Neural cell (in vitro differentiated cells): ENCODE results near the gene STK38. TPM values are rescaled to one million over a fixed set of nuclear protein-coding genes. Genes with fewer than 3 reads are reported as not detected.

Source experiments
- H2AFZ ChIP-seq: fragments of 200-600, 300-800 bp; sonication (generic), shearing (Covaris generic); 2 replicates; pipeline ENCODE4 v1.6.0; 2014; ENCODE audit warnings: low read depth, mild to moderate bottlenecking, antibody characterized with exemption, low read length, moderate library complexity
- H3F3A ChIP-seq: fragments of 200-600 bp; shearing (Covaris generic); 2 replicates; pipeline ENCODE4 v1.6.1; 2016; ENCODE audit warnings: mild to moderate bottlenecking, moderate library complexity, mixed read lengths, antibody characterized with exemption, low read length; ENCODE audit not compliant: insufficient read depth, poor library complexity, severe bottlenecking
- H3K27ac ChIP-seq: fragments of 200-600, 300-800 bp; sonication (generic), shearing (Covaris generic); 2 replicates; pipeline ENCODE4 v1.5.1; 2014; ENCODE audit warnings: mild to moderate bottlenecking, low read length, moderate library complexity
- H3K27me3 ChIP-seq: fragments of 300-800, 200-600 bp; sonication (generic), shearing (Covaris generic); 2 replicates; pipeline ENCODE4 v1.6.0; 2014; ENCODE audit warnings: mild to moderate bottlenecking, low read depth, low read length, moderate library complexity; ENCODE audit not compliant: insufficient read depth
- H3K36me3 ChIP-seq: fragments of 300-800, 200-600 bp; sonication (generic), shearing (Covaris generic); 2 replicates; pipeline ENCODE4 v1.5.1; 2014; ENCODE audit warnings: mild to moderate bottlenecking, antibody characterized with exemption, low read length, moderate library complexity; ENCODE audit not compliant: insufficient read depth
- H3K4me2 ChIP-seq: fragments of 300-800, 200-600 bp; sonication (generic), shearing (Covaris generic); 2 replicates; pipeline ENCODE4 v1.6.0; 2014; ENCODE audit warnings: mild to moderate bottlenecking, low read length
- H3K4me3 ChIP-seq: fragments of 300-800, 200-600 bp; sonication (generic), shearing (Covaris generic); 2 replicates; pipeline ENCODE4 v1.5.1; 2014; ENCODE audit warnings: mild to moderate bottlenecking, low read length, moderate library complexity
- H3K79me2 ChIP-seq: fragments of 200-600 bp; shearing (Covaris generic); replicated peaks from 2 replicates; pipeline ENCODE4 v1.6.0; 2014; ENCODE audit warnings: mild to moderate bottlenecking, low read length, moderate library complexity; ENCODE audit not compliant: insufficient read depth
- H3K9ac ChIP-seq: fragments of 300-800, 200-600 bp; sonication (generic), shearing (Covaris generic); 2 replicates; pipeline ENCODE4 v1.6.1; 2016; ENCODE audit warnings: mild to moderate bottlenecking, low read length, mixed read lengths
- H3K9me2 ChIP-seq: fragments of 200-600 bp; shearing (Covaris generic); 2 replicates; pipeline ENCODE4 v1.6.1; 2016; ENCODE audit warnings: mild to moderate bottlenecking, low read length, mixed read lengths; ENCODE audit not compliant: insufficient read depth
- H3K9me3 ChIP-seq: fragments of 200-600, 300-800 bp; sonication (generic), shearing (Covaris generic); 2 replicates; pipeline ENCODE4 v1.6.1; 2016; ENCODE audit warnings: mild to moderate bottlenecking, mixed run types, low read length, moderate library complexity, mixed read lengths
- H4K20me1 ChIP-seq: fragments of 200-600 bp; shearing (Covaris generic); 2 replicates; pipeline ENCODE4 v1.6.1; 2016; ENCODE audit warnings: mild to moderate bottlenecking, mixed run types; ENCODE audit not compliant: insufficient read depth
- EP300 ChIP-seq: fragments of 450-650 bp; conservative IDR thresholded peaks from 2 replicates; pipeline ENCODE4 v1.6.1; 2014; ENCODE audit warnings: antibody characterized with exemption, mild to moderate bottlenecking, moderate library complexity; ENCODE audit not compliant: poor library complexity, severe bottlenecking
- EZH2 ChIP-seq: fragments of 200-600, 300-800 bp; shearing (Covaris generic), sonication (generic); IDR thresholded peaks from 2 replicates; pipeline ENCODE4 v1.6.1; 2014; ENCODE audit warnings: antibody characterized with exemption, low read length, borderline replicate concordance, mild to moderate bottlenecking; ENCODE audit not compliant: insufficient read depth, poor library complexity, severe bottlenecking
- MXI1 ChIP-seq: fragments of 450-650 bp; conservative IDR thresholded peaks from 2 replicates; pipeline ENCODE4 v1.6.1; 2014; ENCODE audit warnings: antibody characterized with exemption, mild to moderate bottlenecking; ENCODE audit not compliant: poor library complexity, severe bottlenecking
- POLR2AphosphoS5 ChIP-seq: IDR thresholded peaks from 2 replicates; pipeline ENCODE4 v1.6.1; 2012
- RAD21 ChIP-seq: fragments of 450-650 bp; conservative IDR thresholded peaks from 2 replicates; pipeline ENCODE4 v1.6.1; 2014; ENCODE audit warnings: antibody characterized with exemption, mild to moderate bottlenecking, moderate library complexity
- REST ChIP-seq: IDR thresholded peaks from 2 replicates; pipeline ENCODE4 v1.6.1; 2012; ENCODE audit warnings: borderline replicate concordance
- SMC3 ChIP-seq: fragments of 450-650 bp; conservative IDR thresholded peaks from 2 replicates; pipeline ENCODE4 v1.6.1; 2014; ENCODE audit warnings: antibody characterized with exemption, mild to moderate bottlenecking, moderate library complexity; ENCODE audit not compliant: poor library complexity
- TAF1 ChIP-seq: IDR thresholded peaks from 2 replicates; pipeline ENCODE4 v1.6.1; 2012; ENCODE audit warnings: low read depth
- polyA plus RNA-seq: library from polyadenylated mRNA; depleted of rRNA; stranded (reverse); fragments of >200 nt; gene quantifications from 2 replicates; pipeline ENCODE4 v1.2.3, GENCODE V29; 2014
- TF ChIP-seq, protein P1 (sequence below): fragments of 450-650 bp; IDR thresholded peaks from 2 replicates; pipeline ENCODE4 v1.5.1; 2014; ENCODE audit warnings: antibody characterized with exemption, mild to moderate bottlenecking, moderate library complexity; ENCODE audit not compliant: poor library complexity, severe bottlenecking

STK38 gene
- polyA plus RNA-seq, 1 donor from 2014 or later, result 58.7 TPM

DNA sequence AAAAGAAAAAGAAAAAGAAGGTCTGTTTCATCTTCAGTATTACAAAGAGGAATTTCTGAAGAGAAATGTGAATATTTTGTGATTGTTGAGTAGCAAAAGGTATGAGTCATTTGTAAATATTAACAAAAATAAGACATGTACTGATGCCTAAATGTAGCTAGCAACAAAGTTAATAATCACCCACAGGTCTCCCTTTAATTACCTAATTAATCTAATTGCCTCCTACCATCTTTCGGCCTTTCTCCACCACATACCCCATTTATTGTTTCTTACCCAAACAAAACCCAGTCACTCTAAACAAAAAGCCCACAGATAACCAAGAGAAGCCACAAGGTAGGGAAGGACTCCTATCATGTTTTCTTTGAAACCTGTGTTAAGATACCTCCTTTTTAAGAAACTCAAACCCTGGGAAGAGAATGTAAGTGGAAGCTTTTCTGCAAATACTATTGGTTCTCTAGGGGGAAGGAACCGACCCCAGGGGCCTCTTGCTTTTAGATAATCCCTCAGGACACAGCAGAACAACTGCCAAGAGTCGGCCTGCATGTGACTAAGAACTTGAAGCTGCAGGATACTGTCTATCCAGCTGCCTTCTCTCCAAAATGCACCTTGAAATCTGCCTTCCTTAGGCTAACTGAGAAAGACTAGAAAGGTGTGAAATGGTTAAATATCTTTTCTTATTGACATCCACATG is 16.1 kb upstream of the STK38 start:
- Histone ChIP-seq H4K20me1 (no peaks in the 10 kb centered on the region), H3K4me3 (no peak overlapping the region), H3K9ac (no peak overlapping the region), H3K9me3 (no peaks in the 10 kb centered on the region), H3K36me3 (no peaks in the 10 kb centered on the region), H3K27ac (no peak overlapping the region), H3K79me2 (no peaks in the 10 kb centered on the region), H3K9me2 (no peaks in the 10 kb centered on the region), H3K27me3 (no peaks in the 10 kb centered on the region), H3F3A (no peaks in the 10 kb centered on the region), H3K4me2 (no peak overlapping the region), H2AFZ (no peak overlapping the region)
- no peak for TF ChIP-seq RAD21
- TF ChIP-seq POLR2AphosphoS5, result no peak
- no peak for TF ChIP-seq EZH2
- no peak for TF ChIP-seq MXI1
- TF ChIP-seq EP300, result no peak
- TF ChIP-seq SMC3, result no peak
- TF ChIP-seq, protein P1, sequence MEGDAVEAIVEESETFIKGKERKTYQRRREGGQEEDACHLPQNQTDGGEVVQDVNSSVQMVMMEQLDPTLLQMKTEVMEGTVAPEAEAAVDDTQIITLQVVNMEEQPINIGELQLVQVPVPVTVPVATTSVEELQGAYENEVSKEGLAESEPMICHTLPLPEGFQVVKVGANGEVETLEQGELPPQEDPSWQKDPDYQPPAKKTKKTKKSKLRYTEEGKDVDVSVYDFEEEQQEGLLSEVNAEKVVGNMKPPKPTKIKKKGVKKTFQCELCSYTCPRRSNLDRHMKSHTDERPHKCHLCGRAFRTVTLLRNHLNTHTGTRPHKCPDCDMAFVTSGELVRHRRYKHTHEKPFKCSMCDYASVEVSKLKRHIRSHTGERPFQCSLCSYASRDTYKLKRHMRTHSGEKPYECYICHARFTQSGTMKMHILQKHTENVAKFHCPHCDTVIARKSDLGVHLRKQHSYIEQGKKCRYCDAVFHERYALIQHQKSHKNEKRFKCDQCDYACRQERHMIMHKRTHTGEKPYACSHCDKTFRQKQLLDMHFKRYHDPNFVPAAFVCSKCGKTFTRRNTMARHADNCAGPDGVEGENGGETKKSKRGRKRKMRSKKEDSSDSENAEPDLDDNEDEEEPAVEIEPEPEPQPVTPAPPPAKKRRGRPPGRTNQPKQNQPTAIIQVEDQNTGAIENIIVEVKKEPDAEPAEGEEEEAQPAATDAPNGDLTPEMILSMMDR, result no peak
- TF ChIP-seq TAF1, result no peak
- TF ChIP-seq REST, result no peak

- H2AFZ ChIP-seq, result no peak overlapping the region
- no peaks in the 10 kb centered on the region for H3K9me3 ChIP-seq
- H3K4me3 ChIP-seq, result no peak overlapping the region
These were observed 13.5 kb upstream of the STK38 start for GRCh38 chr6:36560822-36561221.

More at GRCh38 chr6:36560822-36561221, 13.5 kb upstream of the STK38 start:
- H4K20me1 ChIP-seq, result no peaks in the 10 kb centered on the region
- H3F3A ChIP-seq, result no peaks in the 10 kb centered on the region
- no peaks in the 10 kb centered on the region for H3K79me2 ChIP-seq
- no peak overlapping the region for H3K27ac ChIP-seq
- no peaks in the 10 kb centered on the region for H3K27me3 ChIP-seq
- no peak for TF ChIP-seq POLR2AphosphoS5
- no peak for TF ChIP-seq REST
- TF ChIP-seq RAD21, result no peak
- TF ChIP-seq, protein P1, result no peak
- TF ChIP-seq MXI1, result no peak
- no peak for TF ChIP-seq EZH2
- no peak for TF ChIP-seq TAF1
- no peak for TF ChIP-seq EP300
- no peak for TF ChIP-seq SMC3
- H3K9me2 ChIP-seq, result no peaks in the 10 kb centered on the region
- H3K36me3 ChIP-seq, result no peaks in the 10 kb centered on the region
- no peak overlapping the region for H3K9ac ChIP-seq
- no peak overlapping the region for H3K4me2 ChIP-seq
